GM08714 (cell line): ENCODE data around the gene SFT2D2.

Experiments used
- H3K4me3 ChIP-seq: fragments of 200-500 bp; sonication (Bioruptor generic); 2 replicates; pipeline ENCODE4 v1.5.1; 2014; ENCODE audit warnings: mild to moderate bottlenecking, low read length, inconsistent platforms
- ZNF274 ChIP-seq: IDR thresholded peaks from 2 replicates; pipeline ENCODE4 v1.6.1; 2012; ENCODE audit warnings: mild to moderate bottlenecking, low read depth, low read length

SFT2D2 gene

DNA sequence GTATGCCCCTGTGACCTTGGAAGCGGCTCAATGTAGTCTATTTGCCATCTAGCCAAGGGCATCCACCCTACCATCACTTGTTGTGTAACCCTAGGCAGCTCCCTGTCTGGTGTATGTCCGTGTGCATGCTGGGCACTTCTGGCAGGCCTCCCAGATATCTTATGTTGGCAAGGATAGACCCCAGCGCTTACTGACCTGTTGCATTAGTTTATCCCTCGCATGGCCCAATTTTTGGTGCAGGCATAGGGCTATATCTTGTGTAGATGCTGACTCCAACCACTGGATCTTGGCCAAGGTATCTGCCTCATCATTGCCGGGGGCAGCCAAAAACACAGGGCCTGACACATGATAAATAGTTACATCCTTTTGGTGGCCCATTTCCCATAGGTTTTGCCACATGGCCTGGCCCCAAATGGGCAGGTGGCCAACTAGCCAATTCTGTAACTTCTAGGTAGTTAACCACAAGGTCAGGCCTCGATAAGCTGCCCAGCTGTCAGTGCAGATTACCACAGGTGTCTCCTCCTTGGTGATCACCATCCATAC, 40.9 kb downstream of the SFT2D2 start:
- no peak overlapping the region for H3K4me3 ChIP-seq
- no peak for TF ChIP-seq ZNF274

DNA sequence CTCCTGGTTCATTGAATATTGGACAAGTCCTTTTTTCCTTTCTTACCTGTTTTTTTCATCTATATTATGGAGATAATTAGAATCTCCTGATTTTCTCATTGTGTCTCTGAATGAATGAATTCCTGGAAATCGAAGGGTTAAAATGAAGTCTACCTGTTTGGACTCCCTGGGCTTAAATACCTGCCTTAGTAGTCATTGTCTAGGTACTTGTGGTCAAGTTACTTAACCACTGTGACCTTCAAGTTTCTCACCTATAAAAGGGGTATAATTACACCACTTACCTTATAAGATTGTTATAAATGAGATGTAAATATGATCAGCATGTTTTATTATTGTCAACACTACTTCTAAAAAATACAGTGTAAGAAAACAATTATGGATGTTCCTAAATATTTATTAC, 45.8 kb downstream of the SFT2D2 start:
- no peak for TF ChIP-seq ZNF274
- no peak overlapping the region for H3K4me3 ChIP-seq

DNA sequence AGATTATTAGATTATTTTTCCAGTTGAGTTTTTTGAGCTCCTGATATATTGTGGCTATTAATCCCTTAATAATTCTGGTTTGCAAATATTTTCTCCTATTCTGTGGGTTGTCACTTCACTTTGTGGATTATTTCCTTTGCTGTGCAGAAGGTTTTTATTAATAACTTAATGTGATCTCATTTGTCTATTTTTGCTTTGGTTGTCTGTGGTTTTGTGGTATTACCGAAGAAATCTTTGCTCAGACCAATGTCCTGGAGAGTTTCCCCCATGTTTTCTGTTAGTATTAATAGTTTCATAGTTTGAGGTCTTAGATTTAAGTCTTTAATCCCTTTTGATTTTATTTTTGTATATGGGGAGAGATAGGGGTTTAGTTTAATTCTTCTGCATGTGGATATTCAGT, 47.8 kb downstream of the SFT2D2 start:
- no peak overlapping the region for H3K4me3 ChIP-seq
- TF ChIP-seq ZNF274: no peak

DNA sequence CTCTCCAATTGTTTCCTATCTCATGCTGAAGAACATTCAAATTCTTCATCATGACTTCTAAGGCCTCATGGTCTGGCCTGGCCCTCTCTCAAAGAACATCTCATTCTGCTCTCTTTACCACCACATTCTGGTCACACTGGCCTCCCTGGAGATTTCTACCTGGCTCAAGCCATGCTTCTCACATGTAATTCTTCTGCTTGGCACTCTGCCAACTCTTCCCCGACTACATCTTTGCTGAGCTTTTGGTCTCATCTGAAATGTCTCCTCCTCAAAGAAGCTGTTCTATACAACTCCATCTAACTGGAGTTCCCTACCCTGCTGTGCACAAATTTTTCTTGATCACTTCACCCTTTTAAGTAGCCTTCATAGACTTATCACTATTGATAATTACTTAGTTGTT, 53.4 kb downstream of the SFT2D2 start:
- no peak for TF ChIP-seq ZNF274
- H3K4me3 ChIP-seq: no peak overlapping the region

DNA sequence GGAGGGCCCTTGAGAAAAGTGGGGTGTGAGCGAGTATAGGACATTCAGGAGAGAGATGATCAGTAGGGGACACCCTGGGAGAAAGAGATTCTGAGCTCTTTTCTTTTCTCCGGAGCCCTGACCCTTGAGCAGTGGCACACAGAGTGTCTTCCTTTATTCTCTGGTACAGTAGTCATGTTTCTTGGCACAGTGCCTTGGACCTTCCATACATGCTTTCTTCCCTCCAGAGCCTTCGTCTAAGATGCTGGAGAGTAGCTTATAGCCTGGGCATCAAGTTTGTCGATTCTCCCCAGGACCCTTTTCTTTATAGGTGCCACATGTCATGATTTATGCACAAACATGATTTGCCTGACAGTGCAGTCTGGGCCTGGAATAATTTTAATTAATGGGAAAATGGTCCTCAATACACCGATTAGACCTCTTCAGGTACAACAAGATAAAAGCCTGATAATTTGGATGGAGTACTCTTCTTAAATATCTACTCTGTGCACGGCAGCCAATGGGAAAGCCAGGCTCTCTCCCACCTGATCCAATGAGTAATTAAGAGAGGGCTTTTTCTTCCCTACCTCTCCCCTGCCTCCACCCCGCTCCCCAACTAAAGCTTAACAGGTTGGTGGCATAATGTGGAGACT, 54.6 kb downstream of the SFT2D2 start, which contains the start of gene TBX19:
Gene TBX19, plus strand, starts transcription at position 582 of the 632 bp plus-strand sequence. CDS start 214 bp downstream, outside the sequence.
- H3K4me3 ChIP-seq: no peak within 1 kb of the TSS
- no peak for TF ChIP-seq ZNF274

DNA sequence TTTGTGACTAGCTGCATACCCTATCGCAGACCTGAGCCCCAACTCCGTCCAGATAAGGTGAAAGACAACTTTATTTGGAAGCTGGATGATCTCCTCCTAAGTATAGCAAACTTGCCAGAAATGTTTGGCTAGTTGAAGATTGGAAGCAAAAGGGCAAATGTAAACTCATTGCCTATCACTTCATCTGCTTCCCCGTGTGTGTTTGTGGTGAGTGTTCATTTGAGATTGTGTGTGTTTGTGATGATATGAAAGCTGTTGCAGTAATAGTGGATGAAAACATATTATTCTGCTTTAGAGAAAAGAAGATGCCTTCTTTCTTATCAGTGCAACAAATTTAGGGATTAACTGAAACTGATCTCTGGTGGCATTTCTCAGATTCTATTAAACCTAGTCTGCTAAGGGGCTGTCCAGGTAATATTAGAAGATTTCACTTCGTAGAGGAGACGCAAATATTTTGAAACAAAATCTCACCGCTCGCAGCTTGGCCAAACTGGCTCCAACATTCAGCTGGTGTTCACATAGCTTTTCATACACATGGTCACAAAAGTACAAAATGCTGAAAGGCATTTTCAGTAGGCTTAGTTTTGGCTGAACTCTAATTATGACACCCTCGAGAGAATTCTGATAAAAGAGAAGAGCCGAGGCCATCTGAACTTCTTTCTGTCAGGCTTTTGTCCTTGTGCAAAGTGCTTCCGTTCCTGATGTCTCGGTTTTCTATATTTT, 56.0 kb downstream of the SFT2D2 start:
- H3K4me3 ChIP-seq: no peak overlapping the region
- TF ChIP-seq ZNF274: no peak

DNA sequence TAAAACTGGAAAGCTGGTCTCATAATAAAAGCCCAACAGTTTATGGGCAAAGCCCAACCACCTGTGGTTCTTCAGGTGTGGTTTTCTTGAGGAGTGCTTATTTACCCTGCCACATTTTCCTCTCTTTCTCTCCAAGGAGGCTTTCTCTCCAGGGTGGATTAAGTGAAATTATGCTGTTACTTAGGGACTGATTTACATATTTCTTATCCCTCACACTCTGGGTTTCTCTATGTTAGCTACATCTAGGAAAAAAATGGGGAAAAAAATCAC, 59.7 kb downstream of the SFT2D2 start:
- H3K4me3 ChIP-seq: no peak overlapping the region
- TF ChIP-seq ZNF274: no peak

DNA sequence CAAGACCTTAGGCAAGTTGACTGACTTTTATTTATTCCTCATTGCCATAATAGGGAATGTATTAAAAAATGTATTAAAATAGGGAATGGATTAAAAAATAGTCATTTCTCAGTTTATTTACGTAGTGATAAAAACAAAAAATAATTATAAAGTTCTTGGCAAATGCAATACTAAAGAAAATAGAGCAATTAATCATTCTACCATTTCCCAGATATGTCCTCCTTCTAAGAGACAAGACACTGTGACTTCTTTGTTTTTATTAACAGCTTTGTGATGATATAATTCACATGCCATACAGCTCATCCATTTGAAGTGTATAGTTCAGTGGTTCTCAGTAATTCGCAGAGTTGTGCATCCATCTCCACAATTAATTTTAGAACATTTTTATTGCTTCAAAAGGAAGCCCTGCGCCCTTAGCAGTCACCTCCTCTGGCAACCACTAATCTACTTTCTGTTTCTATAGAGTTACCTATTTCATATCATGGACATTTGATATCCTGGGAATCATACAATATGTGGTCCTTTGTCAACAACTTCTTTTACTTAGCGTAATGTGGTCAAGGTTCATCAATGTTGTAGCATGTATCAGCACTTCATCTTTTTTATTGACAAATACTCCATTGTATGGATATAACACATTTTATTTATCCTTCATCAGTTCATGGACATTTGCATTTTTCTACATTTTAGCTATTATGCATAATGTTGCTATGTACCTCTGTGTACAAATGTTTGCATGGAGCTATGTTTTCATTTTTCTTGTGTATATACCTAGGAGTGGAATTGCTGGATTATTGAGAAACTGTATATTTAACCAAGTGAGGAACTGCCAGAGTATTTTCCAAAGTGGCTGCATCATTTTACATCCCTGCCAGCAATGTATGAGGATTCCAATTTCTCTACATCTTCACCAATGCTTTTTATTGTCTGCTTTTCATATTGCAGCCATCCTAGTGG, 60.4 kb downstream of the SFT2D2 start:
- TF ChIP-seq ZNF274: no peak
- no peak overlapping the region for H3K4me3 ChIP-seq

DNA sequence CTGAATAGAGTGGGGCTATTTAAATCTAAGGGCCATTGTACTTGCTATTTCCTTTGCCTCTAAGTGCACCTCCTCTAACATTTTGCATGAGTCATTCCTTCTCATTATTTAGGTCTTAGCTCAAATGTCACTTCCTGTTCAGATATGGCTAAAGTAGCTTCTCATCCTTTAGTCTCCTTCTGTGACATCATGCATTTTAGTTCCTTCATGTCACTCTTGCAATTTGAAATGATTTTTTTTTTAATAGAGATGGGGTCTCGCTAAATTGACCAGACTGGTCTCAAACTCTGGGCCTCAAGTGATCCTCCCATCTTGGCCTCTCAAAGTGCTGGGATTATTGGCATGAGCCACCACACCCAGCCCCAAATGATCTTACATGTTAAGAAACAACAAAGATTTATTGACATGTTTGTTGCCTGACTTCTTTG, 61.4 kb downstream of the SFT2D2 start:
- TF ChIP-seq ZNF274: no peak
- no peak overlapping the region for H3K4me3 ChIP-seq

DNA sequence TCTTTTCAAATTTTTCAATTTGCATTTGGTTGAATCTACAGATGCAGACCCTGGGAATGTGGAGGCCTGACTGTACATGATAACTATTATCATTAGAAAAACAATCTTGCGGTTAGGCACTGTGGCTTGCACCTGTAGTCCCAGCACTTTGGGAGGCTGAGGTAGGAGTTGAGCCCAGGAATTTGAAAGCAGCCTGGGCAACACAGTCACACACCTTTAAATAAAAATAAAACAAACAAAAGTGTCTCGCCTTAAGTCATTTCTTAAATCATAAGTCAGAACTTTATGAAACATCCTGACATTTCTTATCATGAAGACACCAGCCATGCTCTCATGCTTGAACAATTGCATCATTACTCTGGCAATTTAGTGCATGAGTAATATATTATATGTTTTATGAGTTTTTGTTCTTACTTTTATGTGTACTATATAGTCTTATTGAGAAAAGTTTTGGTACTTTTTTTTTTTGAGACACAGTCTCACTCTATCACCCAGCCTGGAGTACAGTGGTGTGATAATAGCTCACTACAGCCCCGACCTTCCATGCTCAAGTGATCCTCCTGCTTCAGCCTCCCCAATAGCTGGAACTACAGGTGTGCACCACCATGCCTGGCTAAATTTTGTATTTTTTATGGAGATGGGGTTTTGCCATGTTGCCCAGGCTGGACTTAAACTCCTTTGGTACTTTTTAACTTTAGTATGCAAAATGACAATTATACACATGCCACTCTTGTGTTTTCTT, 62.7 kb downstream of the SFT2D2 start:
- TF ChIP-seq ZNF274: no peak
- H3K4me3 ChIP-seq: no peak overlapping the region

DNA sequence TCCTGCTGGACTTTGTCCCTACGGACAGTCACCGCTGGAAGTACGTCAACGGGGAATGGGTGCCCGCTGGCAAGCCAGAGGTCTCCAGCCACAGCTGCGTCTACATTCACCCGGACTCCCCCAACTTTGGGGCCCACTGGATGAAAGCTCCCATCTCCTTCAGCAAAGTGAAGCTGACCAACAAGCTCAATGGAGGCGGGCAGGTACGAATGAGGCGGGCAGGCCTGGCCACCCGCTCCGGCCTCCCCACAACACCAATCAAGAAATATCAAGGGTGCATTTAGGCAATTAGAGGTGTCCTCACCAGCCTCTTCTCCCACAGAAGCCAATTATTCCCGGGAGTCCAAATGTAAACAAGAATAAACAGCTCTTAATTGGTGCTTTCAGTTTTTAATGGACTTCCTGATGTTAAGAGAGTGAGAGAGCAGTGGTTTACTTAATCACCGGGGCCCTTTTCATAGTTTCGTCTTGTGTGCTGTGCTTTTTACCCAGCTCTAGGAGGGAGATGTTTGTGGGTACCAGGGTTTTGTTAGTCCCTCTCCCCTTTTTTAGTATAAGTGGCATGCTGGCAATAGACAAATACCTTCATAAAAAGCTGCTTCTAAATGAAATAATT, 65.5 kb downstream of the SFT2D2 start:
- TF ChIP-seq ZNF274: no peak
- H3K4me3 ChIP-seq: no peak overlapping the region

DNA sequence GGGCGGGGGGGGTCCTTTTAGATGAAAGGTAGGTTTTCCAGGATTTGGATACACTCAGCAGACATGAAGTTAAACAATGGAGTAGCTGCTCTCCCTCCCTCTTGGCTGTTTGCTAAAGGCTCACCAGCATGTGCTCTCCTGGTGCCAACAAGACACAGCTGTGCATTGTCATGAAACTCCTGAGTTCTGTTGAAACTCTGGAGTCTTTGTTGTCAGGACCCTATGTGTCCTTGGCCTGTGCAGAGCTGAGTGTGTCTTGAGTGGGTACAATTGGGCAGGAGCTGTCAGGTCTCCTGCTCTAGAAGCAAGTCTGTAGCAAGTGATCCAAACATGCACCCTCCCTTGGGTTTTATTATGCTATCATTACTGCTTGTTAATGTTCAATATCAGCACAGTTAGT, 67.6 kb downstream of the SFT2D2 start:
- no peak for TF ChIP-seq ZNF274

DNA sequence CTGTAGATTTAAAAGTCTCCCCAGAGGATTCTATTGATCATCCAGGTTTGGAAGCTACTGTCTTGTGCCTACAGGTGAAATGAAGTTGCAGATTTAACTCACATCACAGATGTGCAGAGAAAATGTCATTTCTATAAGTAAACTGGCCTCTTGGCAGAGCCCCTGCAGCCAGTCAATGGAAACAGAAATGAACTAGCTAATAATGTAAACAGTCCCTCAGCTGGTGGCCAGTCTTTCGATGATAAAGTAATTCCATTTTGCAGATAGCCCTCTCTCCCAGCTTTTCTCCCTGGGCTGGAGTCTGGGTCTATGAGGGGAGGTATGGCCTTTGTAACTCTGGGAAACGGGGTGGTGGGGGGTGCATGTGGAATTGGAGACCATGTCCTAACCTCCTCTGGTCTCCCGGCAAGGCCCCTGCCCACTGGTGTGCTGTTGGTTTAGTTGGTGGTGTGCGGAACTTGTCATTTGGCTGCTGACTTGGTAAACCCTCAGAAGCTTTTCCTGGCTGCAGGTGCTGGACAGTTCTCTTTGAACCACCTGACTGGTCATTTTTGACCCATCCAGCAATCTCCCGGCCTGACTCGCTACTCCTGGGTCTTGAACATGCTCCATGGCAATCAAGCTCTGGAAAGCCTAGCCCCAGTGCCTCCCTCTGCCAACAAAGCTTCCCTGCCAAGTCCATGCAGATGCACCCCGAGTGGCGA, 69.8 kb downstream of the SFT2D2 start:
- no peak overlapping the region for H3K4me3 ChIP-seq
- TF ChIP-seq ZNF274: no peak

More for the DNA sequence above, 67.6 kb downstream of the SFT2D2 start:
- H3K4me3 ChIP-seq: no peak overlapping the region
